ENCODE measurements around the gene HAS3. TPM values are rescaled to one million over a fixed set of nuclear protein-coding genes. Genes with fewer than 3 reads are reported as not detected.
A peak's percentile ranks its signal among the peaks of the same experiment; 100 is the strongest.

The HAS3 gene
- total RNA-seq, 6 donors from 2014 or later = 4.5 to 32.0 (median 15.8) TPM

DNA sequence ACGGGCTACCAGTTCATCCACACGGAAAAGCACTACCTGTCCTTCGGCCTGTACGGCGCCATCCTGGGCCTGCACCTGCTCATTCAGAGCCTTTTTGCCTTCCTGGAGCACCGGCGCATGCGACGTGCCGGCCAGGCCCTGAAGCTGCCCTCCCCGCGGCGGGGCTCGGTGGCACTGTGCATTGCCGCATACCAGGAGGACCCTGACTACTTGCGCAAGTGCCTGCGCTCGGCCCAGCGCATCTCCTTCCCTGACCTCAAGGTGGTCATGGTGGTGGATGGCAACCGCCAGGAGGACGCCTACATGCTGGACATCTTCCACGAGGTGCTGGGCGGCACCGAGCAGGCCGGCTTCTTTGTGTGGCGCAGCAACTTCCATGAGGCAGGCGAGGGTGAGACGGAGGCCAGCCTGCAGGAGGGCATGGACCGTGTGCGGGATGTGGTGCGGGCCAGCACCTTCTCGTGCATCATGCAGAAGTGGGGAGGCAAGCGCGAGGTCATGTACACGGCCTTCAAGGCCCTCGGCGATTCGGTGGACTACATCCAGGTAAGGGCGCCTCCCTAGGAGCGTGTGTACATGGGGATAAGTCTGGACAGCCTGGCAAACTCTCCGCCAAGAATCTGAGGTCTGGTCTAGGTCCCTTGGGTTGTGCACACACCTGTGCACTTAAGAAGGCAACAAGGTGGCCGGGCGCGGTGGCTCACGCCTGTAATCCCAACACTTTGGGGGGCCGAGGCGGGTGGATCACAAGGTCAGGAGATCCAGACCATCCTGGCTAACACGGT, 4.2 kb downstream of the HAS3 start:
- WGBS, 2 donors = 86 to 87% methylated on average over 4 to 48 of the region's 48 CpGs
- no peak overlapping the region for H3K4me3 ChIP-seq
- TF ChIP-seq POLR2A (IDR thresholded peaks at IDR 0.05) (no peak), EP300 (IDR thresholded peaks at IDR 0.05) (no peak), POLR2AphosphoS5 (IDR thresholded peaks at IDR 0.05) (no peak)
- TF ChIP-seq, protein P1, sequence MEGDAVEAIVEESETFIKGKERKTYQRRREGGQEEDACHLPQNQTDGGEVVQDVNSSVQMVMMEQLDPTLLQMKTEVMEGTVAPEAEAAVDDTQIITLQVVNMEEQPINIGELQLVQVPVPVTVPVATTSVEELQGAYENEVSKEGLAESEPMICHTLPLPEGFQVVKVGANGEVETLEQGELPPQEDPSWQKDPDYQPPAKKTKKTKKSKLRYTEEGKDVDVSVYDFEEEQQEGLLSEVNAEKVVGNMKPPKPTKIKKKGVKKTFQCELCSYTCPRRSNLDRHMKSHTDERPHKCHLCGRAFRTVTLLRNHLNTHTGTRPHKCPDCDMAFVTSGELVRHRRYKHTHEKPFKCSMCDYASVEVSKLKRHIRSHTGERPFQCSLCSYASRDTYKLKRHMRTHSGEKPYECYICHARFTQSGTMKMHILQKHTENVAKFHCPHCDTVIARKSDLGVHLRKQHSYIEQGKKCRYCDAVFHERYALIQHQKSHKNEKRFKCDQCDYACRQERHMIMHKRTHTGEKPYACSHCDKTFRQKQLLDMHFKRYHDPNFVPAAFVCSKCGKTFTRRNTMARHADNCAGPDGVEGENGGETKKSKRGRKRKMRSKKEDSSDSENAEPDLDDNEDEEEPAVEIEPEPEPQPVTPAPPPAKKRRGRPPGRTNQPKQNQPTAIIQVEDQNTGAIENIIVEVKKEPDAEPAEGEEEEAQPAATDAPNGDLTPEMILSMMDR (IDR thresholded peaks at IDR 0.05) = no peak
- peaks cover 6 to 38% (median 21%) of the 10 kb centered on the region in 4 donors for H3K36me3 ChIP-seq
- H3K27ac ChIP-seq = no peak overlapping the region
- H3K9me3 ChIP-seq = no peaks in the 10 kb centered on the region
- ATAC-seq (ENCODE audit: low FRiP score in 2 of 2) (no peak), DNase-seq (peak in 1 of 2 donors; percentile 85)
- H3K4me1 ChIP-seq = peaks cover 25 to 42% (median 29%) of the 10 kb centered on the region in 4 donors
- H3K27me3 ChIP-seq = peaks cover 0 to 19% (median 8%) of the 10 kb centered on the region in 4 donors

DNA sequence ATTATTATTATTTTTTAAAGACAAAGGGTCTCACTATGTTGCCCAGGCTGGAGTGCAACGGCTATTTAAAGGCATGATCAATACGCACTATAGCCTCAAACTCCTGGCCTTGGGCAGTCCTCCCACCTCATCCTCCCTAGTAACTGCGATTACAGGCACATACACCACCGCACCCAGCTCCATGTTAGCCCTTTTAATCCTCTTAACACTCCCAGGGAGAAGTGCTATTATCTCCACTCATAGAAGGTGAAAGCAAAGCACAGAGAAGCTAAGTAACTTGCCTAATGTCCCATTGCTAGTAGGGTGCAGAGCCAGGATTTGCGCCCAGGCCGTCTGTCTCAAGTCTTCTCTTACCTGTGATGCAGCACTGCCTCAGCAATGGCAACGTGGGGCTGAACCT, 5.0 kb downstream of the HAS3 start:
- Histone ChIP-seq H3K4me3 (no peak overlapping the region), H3K27me3 (peaks cover 0 to 19% (median 8%) of the 10 kb centered on the region in 4 donors), H3K27ac (no peak overlapping the region), H3K9me3 (no peaks in the 10 kb centered on the region), H3K4me1 (peaks cover 22 to 39% (median 26%) of the 10 kb centered on the region in 4 donors), H3K36me3 (peaks cover 12 to 45% (median 27%) of the 10 kb centered on the region in 4 donors)
- 81 to 85% methylated on average over 7 of the region's 7 CpGs for WGBS, 2 donors
- ATAC-seq (ENCODE audit: low FRiP score in 2 of 2) (no peak), DNase-seq (no peak)
- TF ChIP-seq, protein P1 (IDR thresholded peaks at IDR 0.05) = no peak
- TF ChIP-seq POLR2AphosphoS5 (IDR thresholded peaks at IDR 0.05) = no peak
- TF ChIP-seq EP300 (IDR thresholded peaks at IDR 0.05) = no peak
- no peak for TF ChIP-seq POLR2A (IDR thresholded peaks at IDR 0.05)

DNA sequence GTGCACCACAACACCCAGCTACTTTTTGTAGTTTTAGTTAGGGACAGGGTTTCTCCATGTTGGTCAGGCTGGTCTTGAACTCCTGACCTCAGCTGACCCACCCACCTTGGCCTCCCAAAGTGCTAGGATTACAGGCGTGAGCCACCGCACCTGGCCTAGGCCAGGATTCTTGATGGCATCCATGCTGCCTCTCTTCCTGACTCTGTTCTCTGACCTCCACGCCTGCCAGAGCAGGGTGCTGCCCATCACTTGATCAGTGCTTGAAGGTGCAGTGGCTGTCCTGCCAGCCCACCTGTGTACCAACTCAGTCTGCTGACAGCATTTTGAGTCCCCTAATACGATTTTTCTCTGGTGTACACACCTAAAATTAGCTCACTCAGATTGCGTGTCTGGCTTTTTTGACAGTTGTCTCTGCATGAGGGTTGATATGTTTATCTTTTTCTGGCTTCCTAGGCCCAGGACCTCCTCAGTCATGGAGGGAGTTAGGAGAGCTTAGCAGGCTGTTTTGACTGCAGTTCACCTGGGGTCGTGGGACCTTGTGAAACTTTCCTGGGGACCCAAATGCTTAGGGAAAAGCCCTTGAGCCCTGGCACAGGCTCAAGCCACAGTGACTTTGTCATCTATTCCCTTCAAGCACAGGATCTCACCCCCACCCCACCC, 5.9 kb downstream of the HAS3 start:
- Histone ChIP-seq H3K27me3 (peaks cover 0 to 14% (median 8%) of the 10 kb centered on the region in 4 donors), H3K27ac (no peak overlapping the region), H3K9me3 (no peaks in the 10 kb centered on the region), H3K36me3 (peaks cover 12 to 48% (median 34%) of the 10 kb centered on the region in 4 donors), H3K4me1 (peaks cover 15 to 35% (median 20%) of the 10 kb centered on the region in 4 donors), H3K4me3 (no peak overlapping the region)
- ATAC-seq (ENCODE audit: low FRiP score in 2 of 2) (no peak), DNase-seq (no peak)
- 75 to 86% methylated on average over 6 of the region's 6 CpGs for WGBS, 2 donors
- TF ChIP-seq POLR2A (IDR thresholded peaks at IDR 0.05) (no peak), POLR2AphosphoS5 (IDR thresholded peaks at IDR 0.05) (no peak), EP300 (IDR thresholded peaks at IDR 0.05) (no peak)
- TF ChIP-seq, protein P1 (IDR thresholded peaks at IDR 0.05) = no peak

DNA sequence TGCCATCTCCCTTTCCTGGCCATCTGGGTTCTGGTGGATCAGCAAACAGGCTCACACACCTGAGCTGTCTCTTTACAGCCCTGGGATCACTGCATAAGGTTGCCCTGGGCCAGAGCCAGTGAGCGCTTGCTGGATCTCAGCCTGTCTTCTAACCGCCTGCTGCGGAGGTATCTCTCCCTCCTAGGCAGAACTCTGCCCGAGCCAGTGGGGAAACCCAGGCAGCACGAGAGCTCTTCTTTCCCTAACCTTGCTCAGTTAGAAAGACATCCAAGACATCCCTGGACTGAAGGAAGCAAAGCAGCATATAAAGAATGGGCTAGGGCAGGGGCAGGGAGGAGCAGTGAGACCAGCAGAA, 6.4 kb downstream of the HAS3 start:
- Histone ChIP-seq H3K36me3 (peaks cover 12 to 51% (median 39%) of the 10 kb centered on the region in 4 donors), H3K27me3 (peaks cover 0 to 10% (median 6%) of the 10 kb centered on the region in 4 donors), H3K27ac (no peak overlapping the region), H3K4me3 (no peak overlapping the region), H3K9me3 (no peaks in the 10 kb centered on the region), H3K4me1 (peaks cover 10 to 30% (median 15%) of the 10 kb centered on the region in 4 donors)
- TF ChIP-seq POLR2AphosphoS5 (IDR thresholded peaks at IDR 0.05) (no peak), EP300 (IDR thresholded peaks at IDR 0.05) (no peak), POLR2A (IDR thresholded peaks at IDR 0.05) (no peak)
- TF ChIP-seq, protein P1 (IDR thresholded peaks at IDR 0.05) = no peak
- ATAC-seq (ENCODE audit: low FRiP score in 2 of 2) (no peak), DNase-seq (no peak)
- 60 to 71% methylated on average over 2 to 5 of the region's 5 CpGs for WGBS, 2 donors

Measured in upper lobe of left lung (tissue), 6 donors.